Stimulated activated CD4-positive, alpha-beta T cell treated with anti-CD3 and anti-CD28 coated beads, Interleukin-2, amount 100 ng/mL, for 4 hours (primary cell): ENCODE results near the gene GRIK5.

ENCODE experiments used
- DNase-seq: peaks from one replicate; pipeline ENCODE4 v3.0.0-alpha.2; 2020; ENCODE audit warnings: low read depth

The GRIK5 gene

DNA sequence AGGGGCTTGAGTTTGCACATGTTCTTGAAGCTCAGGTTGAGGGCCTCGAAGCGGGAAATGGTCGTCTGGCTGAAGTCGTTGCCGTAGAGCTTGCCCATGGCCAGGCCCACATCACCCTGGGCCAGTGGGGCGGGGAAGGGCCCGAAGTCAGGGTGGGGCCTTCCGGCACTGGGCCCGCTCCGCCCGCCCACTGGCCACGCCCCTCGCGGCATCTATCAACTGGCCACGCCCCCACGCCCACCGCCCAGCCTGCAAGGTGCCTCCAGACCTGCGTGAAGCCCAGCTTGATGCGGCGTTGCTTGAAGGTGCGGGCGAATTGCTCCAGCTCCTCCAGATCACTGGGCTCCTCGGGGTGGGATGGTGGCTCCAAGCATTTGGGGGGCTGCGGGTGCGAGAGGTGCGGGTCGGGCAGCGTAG lies 25.8 kb upstream of the GRIK5 start:
- DNase-seq = no peak

DNA sequence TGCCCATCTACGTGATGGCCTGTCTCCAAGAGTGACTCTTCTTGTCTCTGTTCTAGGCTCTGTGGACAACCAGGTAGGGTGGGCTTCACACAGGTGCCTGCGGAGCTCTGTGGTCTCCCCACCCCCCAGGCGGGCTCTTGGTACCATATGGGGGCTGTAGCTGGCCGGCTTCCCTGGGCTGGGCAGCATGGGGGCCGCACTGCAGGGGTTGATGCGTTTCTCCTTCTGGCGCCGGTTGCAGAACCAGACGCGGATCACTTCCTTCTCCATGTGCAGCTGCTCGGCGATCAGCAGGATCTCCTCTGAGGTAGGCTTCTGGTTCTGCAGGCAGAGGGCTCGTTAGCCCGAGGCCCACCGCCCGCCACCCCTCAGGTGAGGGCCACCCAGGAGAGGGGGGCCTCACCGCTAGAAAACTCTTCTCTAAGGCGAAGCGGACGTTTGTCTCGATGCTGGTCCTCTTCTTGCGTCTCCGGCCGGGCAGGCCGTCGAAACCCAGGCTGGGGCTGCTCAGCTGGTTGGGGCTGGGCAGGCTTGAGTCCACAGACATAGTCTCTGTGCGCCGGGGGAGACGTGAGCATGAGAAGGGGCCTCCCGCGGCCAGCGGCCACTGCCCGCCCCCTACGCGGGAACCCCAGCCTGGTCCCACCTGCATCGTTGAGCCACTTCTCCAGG lies 25.3 kb upstream of the GRIK5 start:
- DNase-seq = no peak

GRCh38 chr19:42093926-42094325 lies 23.9 kb upstream of the GRIK5 start:
- DNase-seq = no peak

GRCh38 chr19:42093505-42093904 lies 23.5 kb upstream of the GRIK5 start:
- no peak for DNase-seq

DNA sequence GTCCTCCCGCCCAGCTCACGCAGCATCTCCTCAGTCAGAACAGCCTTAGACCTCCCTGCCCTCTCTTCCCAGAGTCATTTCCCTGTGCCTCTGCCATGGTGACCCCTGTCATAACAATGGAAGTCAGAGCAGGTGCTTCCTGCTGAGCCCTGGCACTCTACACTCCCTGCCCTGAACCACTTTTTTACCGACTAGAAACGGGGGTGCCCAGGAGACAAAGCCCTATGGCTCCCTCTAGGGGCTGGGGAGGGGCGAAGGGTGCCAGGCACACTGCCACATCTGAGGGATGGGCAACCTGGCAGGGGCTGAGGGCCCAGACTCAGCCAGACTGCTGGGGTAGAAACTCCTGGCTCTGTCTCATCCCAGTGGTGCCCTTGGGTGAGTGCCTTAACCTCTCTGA lies 22.3 kb upstream of the GRIK5 start:
- peak; percentile 21 for DNase-seq

GRCh38 chr19:42091742-42092141 lies 21.7 kb upstream of the GRIK5 start:
- DNase-seq = no peak

GRCh38 chr19:42091300-42091699 lies 21.3 kb upstream of the GRIK5 start:
- no peak for DNase-seq

DNA sequence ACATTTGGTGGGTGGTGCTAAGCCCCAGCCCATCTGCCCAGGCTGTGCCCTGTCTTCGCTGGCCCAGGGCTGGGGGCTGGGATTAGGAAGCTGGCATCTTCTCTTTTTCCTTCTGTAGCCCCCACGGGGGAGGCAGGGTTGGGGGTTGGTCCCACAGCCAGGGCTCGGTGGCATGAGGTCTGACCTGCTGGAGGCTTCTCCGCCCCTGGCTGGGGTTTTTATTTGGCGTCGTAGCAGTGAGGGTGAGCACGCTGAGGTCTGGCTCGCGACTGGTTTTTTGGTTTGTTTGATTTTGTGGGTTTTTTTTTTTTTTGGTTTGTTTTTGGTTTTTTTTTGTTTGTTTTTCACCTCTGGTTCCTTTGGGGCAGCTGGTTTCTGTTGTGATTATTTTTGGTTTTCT lies 20.7 kb upstream of the GRIK5 start:
- no peak for DNase-seq

- DNase-seq = no peak
These were observed 19.8 kb upstream of the GRIK5 start for GRCh38 chr19:42089772-42090171.

DNA sequence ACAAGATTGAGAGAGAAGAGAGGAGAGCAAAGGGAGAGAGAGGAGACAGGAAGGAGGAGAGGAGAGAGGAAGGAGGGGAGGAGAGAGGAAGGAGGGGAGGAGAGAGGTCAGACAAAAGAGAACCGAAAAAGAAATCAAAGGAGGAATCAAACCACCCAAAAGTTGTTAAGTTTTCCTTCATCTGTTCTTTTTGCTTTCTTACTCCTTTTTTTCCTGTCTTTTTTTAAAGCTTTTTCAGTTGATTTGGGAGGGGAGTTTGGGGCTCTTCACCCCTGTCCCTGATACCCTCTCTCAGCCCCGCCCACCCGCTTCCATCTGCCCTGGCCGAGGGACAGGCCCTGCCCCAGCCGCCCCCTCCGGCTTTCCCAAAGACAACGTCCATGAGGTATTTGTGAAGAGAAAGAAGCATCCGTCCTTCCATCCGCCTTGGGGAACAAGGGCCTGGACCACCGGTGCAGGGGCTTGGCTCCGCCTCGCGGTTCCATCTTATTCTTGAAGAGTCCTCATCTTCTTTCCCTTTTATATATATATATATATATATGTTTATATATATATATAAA lies 19.3 kb upstream of the GRIK5 start:
- no peak for DNase-seq

DNA sequence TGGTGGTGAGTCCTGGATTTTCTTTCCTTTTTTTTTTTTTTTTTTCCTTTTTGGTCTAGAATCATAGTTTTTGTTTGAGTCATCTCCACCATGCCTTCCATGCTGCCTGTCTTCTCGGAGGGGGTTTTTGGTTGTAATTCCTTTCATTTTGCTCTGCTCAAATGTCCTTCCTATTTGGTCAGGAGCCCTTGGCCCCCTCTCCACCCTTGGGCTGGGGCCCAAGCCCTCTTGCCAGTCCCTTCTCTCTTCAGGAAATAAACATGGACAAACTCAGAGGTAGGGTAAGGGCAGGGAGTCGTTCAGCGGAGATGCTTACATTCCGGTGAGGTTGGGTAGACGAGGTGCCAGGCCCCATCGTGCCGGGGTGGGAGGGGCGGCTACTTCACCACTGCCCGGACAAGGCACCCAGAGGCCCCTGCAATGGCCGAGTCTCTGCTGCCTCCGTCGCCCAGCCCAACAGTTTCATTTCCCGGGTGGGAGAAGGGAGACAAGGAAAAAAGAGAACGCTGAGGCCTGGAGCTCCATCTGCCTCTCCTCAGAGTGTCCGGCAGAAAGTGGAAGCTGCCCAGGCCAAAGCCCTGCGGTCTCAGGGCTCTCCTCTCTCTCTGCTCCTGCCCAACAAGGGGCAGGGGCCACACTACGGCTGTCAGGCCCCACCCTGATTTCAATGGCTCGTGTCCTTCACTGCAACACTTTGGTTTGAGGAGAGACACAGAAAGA lies 18.6 kb upstream of the GRIK5 start:
- DNase-seq = no peak

GRCh38 chr19:42086770-42087550 lies 17.0 kb upstream of the GRIK5 start:
- no peak for DNase-seq

GRCh38 chr19:42086188-42086736 lies 16.3 kb upstream of the GRIK5 start:
- DNase-seq = no peak

GRCh38 chr19:42083537-42083936 lies 13.5 kb upstream of the GRIK5 start:
- no peak for DNase-seq

DNA sequence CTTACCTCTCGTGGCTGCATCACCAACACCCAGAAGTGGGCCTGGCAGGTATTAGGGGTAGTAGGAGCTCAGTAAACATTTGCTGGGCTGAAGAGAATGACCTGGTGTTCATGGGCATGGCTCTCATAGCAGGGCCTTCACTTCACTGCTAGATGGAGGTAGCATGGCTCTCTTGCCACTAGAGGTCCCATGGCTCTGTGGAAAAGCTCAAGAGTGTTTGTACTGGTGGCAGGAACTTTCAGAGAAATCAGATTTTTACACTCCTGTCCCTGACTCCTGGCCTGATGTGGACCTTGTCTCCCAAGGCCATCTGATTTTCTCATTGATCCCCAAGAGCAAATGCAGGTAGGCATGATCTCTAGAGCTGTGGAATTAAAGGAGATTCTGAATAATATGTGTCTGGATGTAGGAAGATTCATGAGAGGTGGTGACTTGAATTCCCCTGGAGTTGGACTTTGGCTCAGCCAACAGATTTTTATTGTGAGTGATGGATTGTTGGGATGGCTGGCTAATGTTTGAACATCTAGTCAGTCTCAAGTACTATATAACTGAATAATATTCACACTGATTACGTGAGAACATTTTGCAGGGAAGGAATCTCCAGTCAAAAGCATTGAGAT lies 11.7 kb upstream of the GRIK5 start:
- DNase-seq = no peak

GRCh38 chr19:42080764-42081375 lies 10.9 kb upstream of the GRIK5 start:
- DNase-seq = no peak

DNA sequence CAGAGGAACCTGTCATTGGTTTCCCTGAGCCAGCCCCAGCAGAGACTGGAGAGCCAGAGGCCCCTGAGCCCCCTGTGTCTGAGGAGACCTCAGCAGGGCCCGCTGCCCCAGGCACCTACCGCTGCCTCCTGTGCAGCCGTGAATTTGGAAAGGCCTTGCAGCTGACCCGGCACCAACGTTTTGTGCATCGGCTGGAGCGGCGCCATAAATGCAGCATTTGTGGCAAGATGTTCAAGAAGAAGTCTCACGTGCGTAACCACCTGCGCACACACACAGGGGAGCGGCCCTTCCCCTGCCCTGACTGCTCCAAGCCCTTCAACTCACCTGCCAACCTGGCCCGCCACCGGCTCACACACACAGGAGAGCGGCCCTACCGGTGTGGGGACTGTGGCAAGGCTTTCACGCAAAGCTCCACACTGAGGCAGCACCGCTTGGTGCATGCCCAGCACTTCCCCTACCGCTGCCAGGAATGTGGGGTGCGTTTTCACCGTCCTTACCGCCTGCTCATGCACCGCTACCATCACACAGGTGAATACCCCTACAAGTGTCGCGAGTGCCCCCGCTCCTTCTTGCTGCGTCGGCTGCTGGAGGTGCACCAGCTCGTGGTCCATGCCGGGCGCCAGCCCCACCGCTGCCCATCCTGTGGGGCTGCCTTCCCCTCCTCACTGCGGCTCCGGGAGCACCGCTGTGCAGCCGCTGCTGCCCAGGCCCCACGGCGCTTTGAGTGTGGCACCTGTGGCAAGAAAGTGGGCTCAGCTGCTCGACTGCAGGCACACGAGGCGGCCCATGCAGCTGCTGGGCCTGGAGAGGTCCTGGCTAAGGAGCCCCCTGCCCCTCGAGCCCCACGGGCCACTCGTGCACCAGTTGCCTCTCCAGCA lies 10.1 kb upstream of the GRIK5 start:
- DNase-seq = no peak

DNA sequence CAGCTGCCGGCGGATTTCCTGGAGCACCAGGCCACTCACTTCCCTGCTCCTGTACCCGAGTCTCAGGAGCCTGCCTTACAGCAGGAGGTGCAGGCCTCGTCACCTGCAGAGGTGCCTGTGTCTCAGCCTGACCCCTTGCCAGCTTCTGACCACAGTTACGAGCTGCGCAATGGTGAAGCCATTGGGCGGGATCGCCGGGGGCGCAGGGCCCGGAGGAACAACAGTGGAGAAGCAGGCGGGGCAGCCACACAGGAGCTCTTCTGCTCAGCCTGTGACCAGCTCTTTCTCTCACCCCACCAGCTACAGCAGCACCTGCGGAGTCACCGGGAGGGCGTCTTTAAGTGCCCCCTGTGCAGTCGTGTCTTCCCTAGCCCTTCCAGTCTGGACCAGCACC lies 9.3 kb upstream of the GRIK5 start:
- no peak for DNase-seq

DNA sequence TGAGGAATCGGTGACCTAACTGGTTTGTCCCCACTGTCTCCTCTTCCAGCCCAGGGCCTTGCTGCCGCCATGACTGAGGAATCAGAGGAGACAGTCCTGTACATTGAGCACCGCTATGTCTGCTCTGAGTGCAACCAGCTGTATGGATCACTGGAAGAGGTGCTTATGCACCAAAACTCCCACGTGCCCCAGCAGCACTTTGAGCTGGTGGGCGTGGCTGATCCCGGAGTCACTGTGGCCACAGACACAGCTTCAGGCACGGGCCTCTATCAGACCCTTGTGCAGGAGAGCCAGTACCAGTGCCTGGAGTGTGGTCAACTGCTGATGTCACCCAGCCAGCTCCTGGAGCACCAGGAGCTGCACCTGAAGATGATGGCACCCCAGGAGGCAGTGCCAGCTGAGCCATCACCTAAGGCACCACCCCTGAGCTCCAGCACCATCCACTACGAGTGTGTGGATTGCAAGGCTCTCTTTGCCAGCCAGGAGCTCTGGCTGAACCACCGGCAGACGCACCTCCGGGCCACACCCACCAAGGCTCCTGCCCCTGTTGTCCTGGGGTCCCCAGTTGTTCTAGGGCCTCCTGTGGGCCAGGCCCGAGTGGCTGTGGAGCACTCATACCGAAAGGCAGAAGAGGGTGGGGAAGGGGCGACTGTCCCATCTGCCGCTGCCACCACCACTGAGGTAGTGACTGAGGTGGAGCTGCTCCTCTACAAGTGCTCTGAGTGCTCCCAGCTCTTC lies 8.7 kb upstream of the GRIK5 start:
- DNase-seq = no peak

DNA sequence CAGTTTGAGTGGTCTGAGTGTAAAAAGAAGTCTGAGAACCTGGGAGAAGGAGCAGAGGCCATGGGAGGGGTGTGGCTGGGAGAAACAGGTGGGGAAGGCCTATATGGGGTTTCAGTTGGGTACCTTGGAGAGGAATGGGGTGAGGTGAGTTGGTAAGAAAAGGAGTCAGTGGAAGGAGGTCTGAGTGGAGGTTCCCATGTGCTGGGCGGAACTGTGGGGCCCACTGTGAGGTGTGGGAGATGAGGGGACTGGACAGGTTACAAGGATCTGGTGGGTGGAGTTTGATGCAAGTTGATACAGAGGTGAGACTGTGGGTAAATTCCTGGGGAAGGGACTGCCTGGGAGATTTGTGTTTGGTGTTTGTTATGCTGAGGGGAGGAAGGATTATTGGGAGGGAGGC lies 8.1 kb upstream of the GRIK5 start:
- no peak for DNase-seq
